ENCODE data around the gene MEIS2. TPM values are rescaled to one million over a fixed set of nuclear protein-coding genes. Genes with fewer than 3 reads are reported as not detected.

The MEIS2 gene
- total RNA-seq, 2 experiments from 2014 or later: not detected

DNA sequence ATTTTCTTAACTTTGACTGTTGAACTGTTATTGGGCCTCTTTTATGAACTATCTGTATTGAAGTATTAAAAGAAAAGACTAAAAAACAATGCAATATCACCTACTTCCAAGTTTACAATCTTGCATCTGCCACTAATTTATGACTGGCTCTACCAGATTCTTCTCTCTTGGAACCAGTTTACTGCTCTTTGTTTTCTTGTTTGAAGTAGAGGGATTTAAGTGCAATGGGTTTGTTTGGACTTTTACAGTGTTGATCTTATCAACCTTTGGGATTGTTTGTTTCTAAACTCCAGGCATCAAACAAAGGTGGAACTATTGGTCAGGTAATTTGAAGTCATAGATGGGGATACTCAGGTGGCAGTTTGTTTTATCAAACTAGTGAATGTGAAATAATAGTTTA, 43.0 kb upstream of the MEIS2 start:
- intact Hi-C loops (cut with DNase I, micrococcal nuclease): no loop called here
- Mint-ChIP-seq H3K4me3 (no peak overlapping the region), H3K4me1 (ENCODE audit: low read depth) (no peaks in the 10 kb centered on the region), H3K27ac (no peak overlapping the region), H3K36me3 (ENCODE audit: low read depth) (no peaks in the 10 kb centered on the region), H3K9me3 (no peaks in the 10 kb centered on the region), H3K27me3 (peaks cover 6% of the 10 kb centered on the region)
- Histone ChIP-seq H3K9me3 (ENCODE audit: control insufficient read depth in 1 of 2, insufficient read depth in 1 of 2, low read length in 2 of 2) (no peaks in the 10 kb centered on the region), H3K27ac (ENCODE audit: low read depth in 1 of 2, low read length in 2 of 2) (no peak overlapping the region), H3K4me1 (ENCODE audit: insufficient read depth, low read length) (no peaks in the 10 kb centered on the region), H3K27me3 (ENCODE audit: control insufficient read depth in 1 of 2, insufficient read depth in 2 of 2, low read length in 2 of 2) (no peaks in the 10 kb centered on the region), H3K4me3 (ENCODE audit: low read length) (no peak overlapping the region), H3K36me3 (ENCODE audit: insufficient read depth, low read length) (no peaks in the 10 kb centered on the region)
- ChIA-PET POLR2A (no interaction called here), CTCF (no interaction called here)
- no peak for DNase-seq
- ATAC-seq (ENCODE audit: poor library complexity): no peak
- TF ChIP-seq, protein P1, sequence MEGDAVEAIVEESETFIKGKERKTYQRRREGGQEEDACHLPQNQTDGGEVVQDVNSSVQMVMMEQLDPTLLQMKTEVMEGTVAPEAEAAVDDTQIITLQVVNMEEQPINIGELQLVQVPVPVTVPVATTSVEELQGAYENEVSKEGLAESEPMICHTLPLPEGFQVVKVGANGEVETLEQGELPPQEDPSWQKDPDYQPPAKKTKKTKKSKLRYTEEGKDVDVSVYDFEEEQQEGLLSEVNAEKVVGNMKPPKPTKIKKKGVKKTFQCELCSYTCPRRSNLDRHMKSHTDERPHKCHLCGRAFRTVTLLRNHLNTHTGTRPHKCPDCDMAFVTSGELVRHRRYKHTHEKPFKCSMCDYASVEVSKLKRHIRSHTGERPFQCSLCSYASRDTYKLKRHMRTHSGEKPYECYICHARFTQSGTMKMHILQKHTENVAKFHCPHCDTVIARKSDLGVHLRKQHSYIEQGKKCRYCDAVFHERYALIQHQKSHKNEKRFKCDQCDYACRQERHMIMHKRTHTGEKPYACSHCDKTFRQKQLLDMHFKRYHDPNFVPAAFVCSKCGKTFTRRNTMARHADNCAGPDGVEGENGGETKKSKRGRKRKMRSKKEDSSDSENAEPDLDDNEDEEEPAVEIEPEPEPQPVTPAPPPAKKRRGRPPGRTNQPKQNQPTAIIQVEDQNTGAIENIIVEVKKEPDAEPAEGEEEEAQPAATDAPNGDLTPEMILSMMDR (IDR thresholded peaks at IDR 0.05): no peak

DNA sequence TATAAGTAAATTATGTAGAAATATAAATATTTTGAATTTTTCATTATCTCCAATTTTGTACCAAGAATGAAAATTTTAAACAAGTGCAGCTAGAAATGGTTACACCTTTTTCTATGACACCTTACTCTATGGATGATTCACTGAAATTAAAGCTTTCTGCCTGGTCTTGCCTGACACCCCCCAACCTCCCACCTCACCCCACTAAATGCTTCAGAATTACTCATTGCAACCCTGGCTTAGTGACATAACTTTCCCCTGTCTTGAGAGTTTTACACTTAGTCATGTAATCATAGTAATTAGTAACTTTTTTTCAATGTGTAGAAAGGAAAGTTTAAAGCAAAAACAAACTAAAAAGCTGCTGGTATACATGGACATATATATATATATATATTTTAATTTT, 42.0 kb upstream of the MEIS2 start:
- no peak overlapping the region for H3K4me3 ChIP-seq (ENCODE audit: low read length)
- DNase-seq (no peak), ATAC-seq (ENCODE audit: poor library complexity) (no peak)
- H3K4me1 ChIP-seq (ENCODE audit: insufficient read depth, low read length): no peaks in the 10 kb centered on the region
- Mint-ChIP-seq H3K4me3 (no peak overlapping the region), H3K4me1 (ENCODE audit: low read depth) (no peaks in the 10 kb centered on the region), H3K27me3 (peaks cover 6% of the 10 kb centered on the region), H3K9me3 (no peaks in the 10 kb centered on the region), H3K36me3 (ENCODE audit: low read depth) (no peaks in the 10 kb centered on the region), H3K27ac (no peak overlapping the region)
- intact Hi-C loops (cut with DNase I, micrococcal nuclease): no loop called here
- TF ChIP-seq, protein P1 (IDR thresholded peaks at IDR 0.05): no peak
- no peaks in the 10 kb centered on the region for H3K27me3 ChIP-seq (ENCODE audit: control insufficient read depth in 1 of 2, insufficient read depth in 2 of 2, low read length in 2 of 2)
- ChIA-PET CTCF (interaction anchor here (1.1 kb wide), 1 partner anchor 9 kb away, joined by 3 read pairs; no protein-coding TSS in a partner anchor), POLR2A (no interaction called here)
- H3K36me3 ChIP-seq (ENCODE audit: insufficient read depth, low read length): no peaks in the 10 kb centered on the region
- H3K27ac ChIP-seq (ENCODE audit: low read depth in 1 of 2, low read length in 2 of 2): no peak overlapping the region
- H3K9me3 ChIP-seq (ENCODE audit: control insufficient read depth in 1 of 2, insufficient read depth in 1 of 2, low read length in 2 of 2): no peaks in the 10 kb centered on the region

DNA sequence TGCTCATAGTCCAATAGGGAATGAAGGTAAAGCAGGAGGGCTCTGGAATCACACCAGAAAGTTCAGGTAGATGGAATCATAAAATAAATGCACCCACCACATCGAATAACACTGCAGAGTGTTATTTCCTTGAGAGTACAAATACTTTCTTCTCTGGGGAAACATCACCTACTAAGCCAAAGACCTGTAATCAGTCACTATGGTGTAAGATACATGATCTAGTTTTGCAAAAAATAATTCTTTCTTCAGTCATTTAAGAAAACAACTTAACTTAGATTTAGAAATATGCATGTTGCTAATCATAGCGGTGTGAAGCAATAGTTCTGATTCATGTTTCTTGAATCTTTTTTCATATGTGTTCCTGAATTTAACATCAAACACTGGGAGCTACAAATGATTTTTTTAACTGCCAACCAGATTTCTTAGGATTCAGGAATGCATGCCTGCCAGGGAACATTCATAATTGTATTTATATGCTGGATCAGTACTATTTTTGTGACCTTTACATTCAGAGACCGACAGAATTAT, 40.2 kb upstream of the MEIS2 start:
- CTCF ChIA-PET: no interaction called here

More for the DNA sequence above, 40.2 kb upstream of the MEIS2 start:
- Mint-ChIP-seq H3K36me3 (ENCODE audit: low read depth) (no peaks in the 10 kb centered on the region), H3K4me1 (ENCODE audit: low read depth) (no peaks in the 10 kb centered on the region), H3K9me3 (no peaks in the 10 kb centered on the region), H3K27ac (no peak overlapping the region), H3K27me3 (peaks cover 6% of the 10 kb centered on the region), H3K4me3 (no peak overlapping the region)
- ATAC-seq (ENCODE audit: poor library complexity) (no peak), DNase-seq (no peak)
- Histone ChIP-seq H3K36me3 (ENCODE audit: insufficient read depth, low read length) (no peaks in the 10 kb centered on the region), H3K4me3 (ENCODE audit: low read length) (no peak overlapping the region), H3K27ac (ENCODE audit: low read depth in 1 of 2, low read length in 2 of 2) (no peak overlapping the region), H3K27me3 (ENCODE audit: control insufficient read depth in 1 of 2, insufficient read depth in 2 of 2, low read length in 2 of 2) (no peaks in the 10 kb centered on the region), H3K9me3 (ENCODE audit: control insufficient read depth in 1 of 2, insufficient read depth in 1 of 2, low read length in 2 of 2) (no peaks in the 10 kb centered on the region), H3K4me1 (ENCODE audit: insufficient read depth, low read length) (no peaks in the 10 kb centered on the region)
- intact Hi-C loops (cut with DNase I, micrococcal nuclease): no loop called here
- TF ChIP-seq, protein P1 (IDR thresholded peaks at IDR 0.05): no peak
- POLR2A ChIA-PET: no interaction called here
